NCI-H128 (cell line): ENCODE data around the gene HS3ST4.

Experiments
- DNase-seq: peaks from one replicate; lab custom pipeline; 2025; ENCODE audit not compliant: unreplicated experiment; lab: John Stamatoyannopoulos, UW

HS3ST4 gene

GRCh38 chr16:25893332-25893731, 201.6 kb downstream of the HS3ST4 start:
- no peak for DNase-seq

GRCh38 chr16:25894093-25894492, 202.3 kb downstream of the HS3ST4 start:
- no peak for DNase-seq

- no peak for DNase-seq
These were observed 203.6 kb downstream of the HS3ST4 start for GRCh38 chr16:25895380-25895779.

- DNase-seq = no peak
These were observed 204.7 kb downstream of the HS3ST4 start for GRCh38 chr16:25896411-25896810.

- DNase-seq = no peak
These were observed 205.9 kb downstream of the HS3ST4 start for GRCh38 chr16:25897702-25898101.

- DNase-seq = no peak
These were observed 214.1 kb downstream of the HS3ST4 start for GRCh38 chr16:25905810-25906209.

- DNase-seq = no peak
These were observed 219.2 kb downstream of the HS3ST4 start for GRCh38 chr16:25910971-25911370.

- DNase-seq = no peak
These were observed 220.6 kb downstream of the HS3ST4 start for GRCh38 chr16:25912321-25912720.

GRCh38 chr16:25914357-25914962, 222.7 kb downstream of the HS3ST4 start:
- no peak for DNase-seq

- DNase-seq = no peak
These were observed 224.3 kb downstream of the HS3ST4 start for GRCh38 chr16:25916037-25916436.

GRCh38 chr16:25922438-25922837, 230.7 kb downstream of the HS3ST4 start:
- no peak for DNase-seq

GRCh38 chr16:25925421-25925820, 233.7 kb downstream of the HS3ST4 start:
- DNase-seq = no peak

- no peak for DNase-seq
These were observed 239.8 kb downstream of the HS3ST4 start for GRCh38 chr16:25931473-25932035.

- no peak for DNase-seq
These were observed 250.2 kb downstream of the HS3ST4 start for GRCh38 chr16:25941800-25942499.

GRCh38 chr16:25950586-25951281, 259.0 kb downstream of the HS3ST4 start:
- DNase-seq = no peak

GRCh38 chr16:25951999-25952398, 260.2 kb downstream of the HS3ST4 start:
- no peak for DNase-seq

- no peak for DNase-seq
These were observed 261.2 kb downstream of the HS3ST4 start for GRCh38 chr16:25952983-25953382.

- no peak for DNase-seq
These were observed 265.9 kb downstream of the HS3ST4 start for GRCh38 chr16:25957707-25958106.

GRCh38 chr16:25959221-25959620, 267.5 kb downstream of the HS3ST4 start:
- DNase-seq = no peak

- DNase-seq = no peak
These were observed 274.7 kb downstream of the HS3ST4 start for GRCh38 chr16:25966172-25967097.

- DNase-seq = no peak
These were observed 285.4 kb downstream of the HS3ST4 start for GRCh38 chr16:25977121-25977520.
